HL-60 (cell line): ENCODE data around the gene GRID1.

ENCODE experiments used
- DNase-seq, 2 experiments: peaks; one replicate each; pipeline ENCODE4 v3.0.0-alpha.2; 2010 to 2020; ENCODE audit warnings: low read depth in 1 of 2, low spot score in 1 of 2
- H3K27ac ChIP-seq: fragments of 250-450 bp; sonication (Bioruptor Pico); replicated peaks from 2 replicates; pipeline ENCODE4 v1.5.1; 2020; ENCODE audit warnings: mild to moderate bottlenecking, moderate library complexity
- H3K27me3 ChIP-seq: fragments of 250-450 bp; sonication (Bioruptor Pico); 2 replicates; pipeline ENCODE4 v1.5.1; 2021; ENCODE audit warnings: mild to moderate bottlenecking, moderate library complexity; ENCODE audit not compliant: insufficient read depth, poor library complexity, severe bottlenecking
- H3K4me3 ChIP-seq: replicated peaks from 2 replicates; pipeline ENCODE4 v1.5.1; 2011; ENCODE audit warnings: mild to moderate bottlenecking, control low read depth, low read length; ENCODE audit not compliant: insufficient read depth
- CTCF ChIP-seq: IDR thresholded peaks from one replicate; pipeline ENCODE4 v1.5.1; 2011; ENCODE audit warnings: low read length, control low read depth, inconsistent platforms; ENCODE audit not compliant: insufficient read depth
- GABPA ChIP-seq: IDR thresholded peaks from 2 replicates; pipeline ENCODE4 v1.6.1; 2012; ENCODE audit warnings: low read depth
- POLR2AphosphoS5 ChIP-seq: IDR thresholded peaks from 2 replicates; pipeline ENCODE4 v1.6.1; 2012; ENCODE audit warnings: low read depth
- REST ChIP-seq: IDR thresholded peaks from 2 replicates; pipeline ENCODE4 v1.6.1; 2012; ENCODE audit warnings: low read depth; ENCODE audit not compliant: insufficient replicate concordance
- SPI1 ChIP-seq: IDR thresholded peaks from 2 replicates; pipeline ENCODE4 v1.6.1; 2012; ENCODE audit warnings: low read depth, mild to moderate bottlenecking, borderline replicate concordance

GRID1 gene

GRCh38 chr10:85651497-85651882, 715.1 kb downstream of the GRID1 start:
- no peak for TF ChIP-seq REST
- TF ChIP-seq CTCF, result no peak
- TF ChIP-seq SPI1, result no peak
- no peak for TF ChIP-seq GABPA
- TF ChIP-seq POLR2AphosphoS5, result no peak
- Histone ChIP-seq H3K27ac (no peak overlapping the region), H3K27me3 (no peaks in the 10 kb centered on the region), H3K4me3 (no peak overlapping the region)
- no peak for DNase-seq

GRCh38 chr10:85650791-85651496, 715.7 kb downstream of the GRID1 start:
- Histone ChIP-seq H3K4me3 (no peak overlapping the region), H3K27ac (no peak overlapping the region), H3K27me3 (no peaks in the 10 kb centered on the region)
- DNase-seq, result no peak
- TF ChIP-seq POLR2AphosphoS5 (no peak), GABPA (no peak), SPI1 (no peak), REST (no peak), CTCF (no peak)

GRCh38 chr10:85649461-85649860, 717.1 kb downstream of the GRID1 start:
- Histone ChIP-seq H3K27me3 (no peaks in the 10 kb centered on the region), H3K27ac (no peak overlapping the region), H3K4me3 (no peak overlapping the region)
- TF ChIP-seq SPI1, result no peak
- no peak for TF ChIP-seq CTCF
- no peak for TF ChIP-seq REST
- no peak for TF ChIP-seq POLR2AphosphoS5
- TF ChIP-seq GABPA, result no peak
- DNase-seq, result no peak
